Skin epidermis (tissue), 12 donors: ENCODE results near the gene FRRS1.
"Not testable (repeated sequence)": the region's sequence is repeated elsewhere in the genome, so short reads cannot be mapped to it uniquely, and the experiment has no call there.

ENCODE experiments used
- H3K27ac ChIP-seq, 21 experiments: fragments of 200-600 bp; sonication (generic) in 11 of 21; one replicate each; pipeline ENCODE4 v1.5.0; 2020; ENCODE audit warnings: mild to moderate bottlenecking in 3 of 21, inconsistent platforms in 2 of 21, moderate library complexity in 2 of 21
- H3K4me3 ChIP-seq, 7 experiments: fragments of 200-600 bp; sonication (generic) in 2 of 7; one replicate each; pipeline ENCODE4 v1.5.0; 2020; ENCODE audit warnings: inconsistent platforms in 2 of 7, mild to moderate bottlenecking in 2 of 7, moderate library complexity in 1 of 7

Gene FRRS1, protein sequence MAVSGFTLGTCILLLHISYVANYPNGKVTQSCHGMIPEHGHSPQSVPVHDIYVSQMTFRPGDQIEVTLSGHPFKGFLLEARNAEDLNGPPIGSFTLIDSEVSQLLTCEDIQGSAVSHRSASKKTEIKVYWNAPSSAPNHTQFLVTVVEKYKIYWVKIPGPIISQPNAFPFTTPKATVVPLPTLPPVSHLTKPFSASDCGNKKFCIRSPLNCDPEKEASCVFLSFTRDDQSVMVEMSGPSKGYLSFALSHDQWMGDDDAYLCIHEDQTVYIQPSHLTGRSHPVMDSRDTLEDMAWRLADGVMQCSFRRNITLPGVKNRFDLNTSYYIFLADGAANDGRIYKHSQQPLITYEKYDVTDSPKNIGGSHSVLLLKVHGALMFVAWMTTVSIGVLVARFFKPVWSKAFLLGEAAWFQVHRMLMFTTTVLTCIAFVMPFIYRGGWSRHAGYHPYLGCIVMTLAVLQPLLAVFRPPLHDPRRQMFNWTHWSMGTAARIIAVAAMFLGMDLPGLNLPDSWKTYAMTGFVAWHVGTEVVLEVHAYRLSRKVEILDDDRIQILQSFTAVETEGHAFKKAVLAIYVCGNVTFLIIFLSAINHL

GRCh38 chr1:99766378-99766800 is at the start of gene FRRS1:
Gene FRRS1, minus strand, starts transcription at chr1:99766635. Its CDS starts 17,867 bp downstream, at chr1:99748768.
- H3K27ac ChIP-seq, result peak within 1 kb of the TSS in 20 of 21 experiments; percentile 50 to 92 (median 84)
- peak within 1 kb of the TSS; percentile 31 to 56 (median 46) for H3K4me3 ChIP-seq

DNA sequence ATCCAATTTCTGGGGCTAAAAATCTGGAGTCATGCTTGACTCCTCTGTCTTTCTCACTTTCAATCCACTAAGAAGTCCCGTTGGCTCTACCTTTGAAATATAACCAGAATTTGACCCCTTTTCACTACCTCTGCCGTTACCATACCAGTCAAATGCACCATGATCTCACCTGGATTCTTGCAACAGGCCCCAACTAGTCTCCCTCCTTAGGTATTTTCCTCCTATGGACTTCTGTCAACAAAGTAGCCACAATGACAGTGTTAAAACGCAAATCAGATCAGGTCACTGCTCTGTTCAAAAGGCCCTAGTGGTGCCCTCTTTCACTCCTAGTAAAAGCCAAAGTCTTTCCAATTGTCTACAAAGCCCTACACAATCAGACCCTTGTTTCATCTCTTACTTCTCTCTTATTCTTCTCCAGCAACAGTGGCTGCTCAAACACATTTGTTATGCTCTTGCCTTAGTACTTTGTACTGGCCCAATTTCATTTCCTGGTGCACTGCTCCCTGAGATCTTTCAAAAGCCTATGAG is 48.0 kb upstream of the FRRS1 start:
- no peak overlapping the region for H3K27ac ChIP-seq
- H3K4me3 ChIP-seq, result no peak overlapping the region

DNA sequence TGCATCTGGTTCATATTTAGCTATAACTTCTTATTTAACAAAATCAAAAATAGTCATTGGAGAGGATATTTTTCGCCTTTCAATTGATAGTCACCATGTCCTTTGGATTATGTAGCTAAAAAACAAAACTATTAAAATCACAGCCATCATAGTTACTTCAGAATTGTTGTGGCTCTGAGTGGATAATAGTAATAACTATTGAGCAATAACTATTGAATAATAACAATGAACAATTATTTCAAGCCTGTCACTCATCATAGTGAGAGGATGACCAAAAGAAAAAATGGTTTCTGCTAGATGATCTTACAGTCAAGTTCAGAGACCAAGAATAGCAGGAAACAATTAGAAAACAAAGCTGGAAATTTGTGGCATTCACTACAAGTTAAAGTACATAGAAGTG is 45.3 kb upstream of the FRRS1 start:
- no peak overlapping the region for H3K27ac ChIP-seq
- no peak overlapping the region for H3K4me3 ChIP-seq

DNA sequence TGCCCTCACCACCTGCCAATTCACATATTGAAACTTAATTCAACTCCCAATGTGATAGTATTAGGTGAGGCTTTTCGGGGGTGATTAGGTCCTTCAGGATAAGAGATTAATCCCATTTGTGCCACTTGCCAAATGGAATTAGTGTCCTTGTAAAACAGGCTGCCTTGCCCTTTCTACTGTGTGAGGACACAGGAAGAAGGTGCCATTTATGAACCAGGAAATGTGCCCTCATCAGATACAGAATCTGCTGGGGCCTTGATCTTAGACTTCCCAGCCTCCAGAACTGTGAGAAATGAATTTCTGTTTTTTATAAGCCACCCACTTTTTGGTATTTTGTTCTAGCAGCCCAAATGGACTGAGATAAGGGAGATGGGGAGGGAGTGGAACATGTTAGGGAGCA is 44.6 kb upstream of the FRRS1 start:
- Histone ChIP-seq H3K27ac (no peak overlapping the region), H3K4me3 (no peak overlapping the region)

DNA sequence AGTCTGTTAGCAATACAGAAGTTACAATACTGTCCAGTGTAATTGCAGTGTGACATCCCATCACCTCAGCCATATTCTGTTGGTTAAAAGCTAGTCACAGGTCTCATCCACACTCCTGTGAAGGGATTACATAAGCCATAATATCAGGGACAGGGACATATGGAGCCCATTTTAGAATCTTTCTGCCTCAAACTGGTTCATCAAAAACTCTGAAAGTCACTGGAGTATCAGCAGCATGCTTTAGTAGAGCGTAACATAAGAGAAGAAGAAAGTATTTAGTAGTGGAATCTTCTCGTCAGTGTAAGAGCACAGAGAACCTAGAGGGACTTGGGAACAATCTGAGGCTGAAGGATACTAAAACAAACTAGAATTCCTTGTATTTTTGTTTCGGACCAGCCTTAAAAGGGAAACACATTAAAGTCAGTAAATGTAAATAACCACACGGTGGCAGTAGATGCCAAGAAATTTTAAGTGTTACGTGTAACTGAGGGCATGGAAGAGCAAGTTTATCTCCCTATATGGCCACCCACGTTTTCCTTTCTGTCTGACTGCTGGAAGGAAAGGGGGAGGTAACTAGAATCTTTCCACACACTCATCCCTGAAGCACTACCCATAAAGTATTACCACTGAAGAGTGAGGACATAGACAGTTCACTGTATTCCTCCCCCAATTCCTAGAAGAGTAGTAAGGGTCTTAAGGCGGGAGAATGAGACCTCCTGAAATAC is 42.1 kb upstream of the FRRS1 start:
- Histone ChIP-seq H3K4me3 (no peak overlapping the region), H3K27ac (peak overlapping the region in 10 of 21 experiments; percentile 1 to 73 (median 38))

- Histone ChIP-seq H3K4me3 (no peak overlapping the region), H3K27ac (no peak overlapping the region)
Observed at GRCh38 chr1:99806882-99807281, 40.4 kb upstream of the FRRS1 start.

DNA sequence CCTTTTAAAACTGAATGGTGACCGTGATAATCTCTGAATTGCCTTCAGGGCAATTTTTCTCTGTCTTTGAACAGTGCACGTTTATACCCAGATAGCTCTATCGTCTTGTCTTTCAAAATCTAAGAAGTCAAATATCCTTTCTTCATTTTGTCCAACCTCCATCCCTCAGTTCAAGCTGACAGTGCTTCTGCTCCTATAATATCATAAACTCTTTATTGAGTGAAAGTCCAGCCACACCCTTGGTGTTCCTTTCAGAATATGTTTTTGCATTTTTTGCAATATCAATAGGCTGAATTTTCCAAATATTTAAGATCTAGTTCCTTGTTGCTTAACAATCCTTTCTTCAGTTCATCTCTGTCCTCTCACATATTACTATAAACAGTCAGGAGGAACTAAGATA is 35.1 kb upstream of the FRRS1 start:
- H3K4me3 ChIP-seq, result no peak overlapping the region
- H3K27ac ChIP-seq, result no peak overlapping the region

DNA sequence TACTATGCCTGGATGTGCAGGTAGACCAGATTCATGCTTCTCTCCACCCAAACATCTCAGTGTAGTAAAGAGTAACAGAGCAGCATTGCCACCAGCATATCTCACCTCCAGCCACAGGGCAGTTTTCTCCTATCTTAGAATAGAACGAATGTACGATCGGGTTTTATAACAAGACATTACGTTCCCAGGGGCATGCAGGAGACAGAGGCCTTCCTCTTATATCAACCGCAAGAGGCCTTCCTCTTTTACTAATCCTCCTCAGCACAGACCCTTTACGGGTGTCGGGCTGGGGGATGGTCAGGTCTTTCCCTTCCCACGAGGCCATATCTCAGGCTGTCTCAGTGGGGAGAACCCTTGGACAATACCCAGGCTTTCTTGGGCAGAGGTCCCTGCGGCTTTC is 27.4 kb upstream of the FRRS1 start:
- H3K27ac ChIP-seq, H3K4me3 ChIP-seq: not testable (repeated sequence)

- Histone ChIP-seq H3K27ac (no peak overlapping the region), H3K4me3 (no peak overlapping the region)
Observed at GRCh38 chr1:99789715-99790114, 23.3 kb upstream of the FRRS1 start.

- Histone ChIP-seq H3K27ac (no peak overlapping the region), H3K4me3 (no peak overlapping the region)
Observed at GRCh38 chr1:99788896-99789295, 22.5 kb upstream of the FRRS1 start.

DNA sequence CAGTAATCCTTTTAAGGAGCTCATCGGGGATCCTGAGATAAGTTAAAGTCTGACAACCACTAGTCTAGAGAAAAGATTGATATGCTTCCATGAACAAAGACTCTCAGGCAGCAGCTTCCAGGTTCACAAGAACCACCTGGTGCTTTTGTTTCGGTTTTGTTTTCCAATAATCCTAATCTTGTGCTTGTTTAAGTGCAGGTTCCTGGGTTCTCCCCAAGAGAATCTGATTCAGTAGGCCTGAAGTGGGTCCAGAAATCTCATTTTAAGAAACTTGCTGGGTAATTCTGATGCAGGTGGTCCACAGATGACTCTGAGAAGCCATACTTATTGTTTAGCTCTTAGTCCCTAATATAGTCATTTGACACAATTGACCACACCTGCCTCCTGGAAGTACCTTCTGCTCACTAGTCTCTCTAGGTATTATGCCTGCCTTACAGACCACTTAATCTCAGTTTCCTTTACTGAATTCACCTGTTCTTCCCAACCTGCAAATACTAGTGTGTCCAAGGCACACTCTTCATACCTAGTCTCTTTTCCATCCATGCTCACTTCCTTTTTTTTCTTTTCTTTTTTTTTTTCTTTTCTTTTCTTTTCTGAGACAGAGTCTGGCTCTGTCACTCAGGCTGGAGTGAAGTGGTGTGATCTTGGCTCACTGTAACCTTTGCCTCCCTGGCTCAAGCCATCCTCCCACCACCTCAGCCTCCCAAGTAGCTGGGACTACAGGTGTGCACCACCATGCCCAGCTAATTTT is 20.5 kb upstream of the FRRS1 start:
- H3K4me3 ChIP-seq, result no peak overlapping the region
- H3K27ac ChIP-seq, result no peak overlapping the region

DNA sequence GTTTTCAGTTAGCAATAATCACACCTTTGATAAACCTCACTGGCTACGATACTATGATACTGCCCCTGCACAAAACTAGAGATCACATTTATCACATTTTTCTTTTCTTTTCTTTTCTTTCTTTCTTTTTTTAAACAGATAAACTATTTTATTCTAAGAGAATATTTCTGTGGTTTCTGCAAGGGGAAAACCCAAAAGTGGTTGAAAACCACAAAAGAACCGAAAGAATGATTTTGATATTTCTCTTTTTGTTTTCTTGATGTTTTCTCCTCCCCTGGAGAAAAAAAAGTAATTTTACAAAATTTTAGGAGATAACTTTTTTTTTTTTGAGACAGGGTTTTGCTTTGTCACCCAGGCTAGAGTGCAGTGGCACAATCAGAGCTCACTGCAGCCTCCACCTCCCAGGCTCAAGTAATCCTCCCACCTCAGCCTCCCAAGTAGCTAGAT is 18.4 kb upstream of the FRRS1 start:
- no peak overlapping the region for H3K4me3 ChIP-seq
- H3K27ac ChIP-seq, result no peak overlapping the region

DNA sequence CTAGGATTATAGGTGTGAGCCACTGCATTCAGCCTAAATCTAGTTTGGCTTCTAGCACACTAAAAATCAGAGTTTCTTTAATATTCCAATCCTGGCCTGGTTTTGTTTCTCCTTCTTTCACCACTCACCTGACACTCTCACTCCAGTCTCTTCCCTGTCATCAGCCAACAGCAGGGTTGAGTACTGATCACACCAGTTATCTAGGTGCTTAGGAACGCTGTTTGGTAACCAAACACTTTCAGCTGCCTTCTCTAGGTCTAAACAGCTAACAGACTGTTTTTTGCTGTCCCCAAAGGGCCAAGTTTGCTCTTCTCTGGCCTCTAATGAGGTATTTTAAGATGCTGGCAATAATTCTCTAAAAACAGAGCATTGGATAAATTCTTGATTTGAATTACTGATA is 17.7 kb upstream of the FRRS1 start:
- no peak overlapping the region for H3K27ac ChIP-seq
- H3K4me3 ChIP-seq, result no peak overlapping the region

GRCh38 chr1:99782920-99783319 is 16.5 kb upstream of the FRRS1 start:
- H3K4me3 ChIP-seq, result no peak overlapping the region
- no peak overlapping the region for H3K27ac ChIP-seq

GRCh38 chr1:99782397-99782796 is 16.0 kb upstream of the FRRS1 start:
- no peak overlapping the region for H3K27ac ChIP-seq

DNA sequence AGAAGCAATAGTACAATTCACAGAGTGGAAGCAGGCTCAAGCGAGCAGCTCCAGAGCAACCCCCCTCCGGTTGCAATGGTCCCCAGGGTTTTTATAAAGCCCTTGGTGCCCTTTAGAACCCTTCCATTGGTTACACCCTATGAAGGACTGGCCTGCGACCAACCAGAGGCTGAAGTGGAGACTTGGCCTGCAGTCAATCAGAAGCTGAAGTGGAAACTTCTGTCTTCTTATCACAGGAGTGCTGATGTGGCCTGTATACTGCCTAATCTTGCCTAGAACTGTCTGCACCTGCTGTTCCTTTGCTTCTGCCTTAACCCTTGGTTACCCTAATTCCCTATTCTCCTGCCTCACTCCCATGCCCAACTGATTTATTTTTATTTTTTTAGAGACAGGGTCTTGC is 15.4 kb upstream of the FRRS1 start:
- no peak overlapping the region for H3K4me3 ChIP-seq
- no peak overlapping the region for H3K27ac ChIP-seq

More at GRCh38 chr1:99782397-99782796, 16.0 kb upstream of the FRRS1 start:
- no peak overlapping the region for H3K4me3 ChIP-seq

- Histone ChIP-seq H3K4me3 (no peak overlapping the region), H3K27ac (no peak overlapping the region)
Observed at GRCh38 chr1:99777752-99778151, 11.3 kb upstream of the FRRS1 start.

- no peak overlapping the region for H3K4me3 ChIP-seq
Observed at GRCh38 chr1:99776120-99776519, 9.7 kb upstream of the FRRS1 start.

GRCh38 chr1:99772809-99773208 is 6.4 kb upstream of the FRRS1 start:
- H3K4me3 ChIP-seq, result no peak overlapping the region
- no peak overlapping the region for H3K27ac ChIP-seq

More at GRCh38 chr1:99776120-99776519, 9.7 kb upstream of the FRRS1 start:
- no peak overlapping the region for H3K27ac ChIP-seq

DNA sequence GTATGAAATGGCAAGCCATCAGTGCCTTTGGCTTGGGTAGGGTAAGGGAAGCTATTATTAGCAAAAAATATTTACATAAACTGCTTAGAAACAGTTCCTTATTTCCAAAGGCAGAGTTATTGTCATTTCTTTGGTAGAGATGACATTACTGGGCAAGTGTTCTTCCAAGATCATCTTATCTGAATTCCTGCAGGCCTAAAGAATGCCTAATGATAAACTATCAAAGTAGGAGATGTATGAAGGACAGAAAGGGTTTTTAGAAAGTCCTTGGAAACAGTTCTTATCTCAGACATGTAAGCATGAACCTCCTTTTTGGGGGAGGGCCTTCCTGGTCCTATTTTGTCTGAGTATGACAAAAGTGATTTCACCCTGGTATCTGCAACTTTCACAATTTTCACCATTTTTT is 5.1 kb upstream of the FRRS1 start:
- no peak overlapping the region for H3K27ac ChIP-seq
- H3K4me3 ChIP-seq, result no peak overlapping the region
